Esophagus squamous epithelium (tissue), 5 donors: ENCODE data around the gene BCL10. TPM values are rescaled to one million over a fixed set of nuclear protein-coding genes. Genes with fewer than 3 reads are reported as not detected.

Experiments used
- DNase-seq: peaks from one replicate; lab custom pipeline; 2025; lab: John Stamatoyannopoulos, UW
- H3K27ac ChIP-seq, 4 donors: fragments of 200-600 bp; sonication (generic); one replicate each; pipeline ENCODE4 v1.5.1; 2016 to 2019; ENCODE audit warnings: mild to moderate bottlenecking in 1 of 4
- H3K27me3 ChIP-seq, 4 donors: fragments of 200-600 bp; sonication (generic); 1 replicate in 3 of 4; 2 replicates in 1 of 4; pipeline versions ENCODE4 v1.5.1 to v1.6.0; 2017 to 2021; ENCODE audit warnings: antibody characterized with exemption in 1 of 4
- H3K36me3 ChIP-seq, 3 donors: fragments of 200-600 bp; sonication (generic); one replicate each; pipeline ENCODE4 v1.5.1; 2016 to 2019
- H3K4me1 ChIP-seq, 3 donors: fragments of 200-600 bp; sonication (generic); one replicate each; pipeline ENCODE4 v1.5.1; 2017 to 2019
- H3K4me3 ChIP-seq, 4 donors: fragments of 200-600 bp; sonication (generic); 1 replicate in 3 of 4; 2 replicates in 1 of 4; pipeline ENCODE4 v1.5.1; 2016 to 2019; ENCODE audit warnings: mild to moderate bottlenecking in 2 of 4, moderate library complexity in 1 of 4
- H3K9me3 ChIP-seq, 3 donors: fragments of 200-600 bp; sonication (generic); one replicate each; pipeline ENCODE4 v1.5.1; 2016 to 2019
- POLR2A ChIP-seq, 4 donors: fragments of 450-650 bp; IDR thresholded peaks; one replicate each; pipeline ENCODE4 v1.6.1; 2017; ENCODE audit warnings: antibody characterized with exemption in 4 of 4, mild to moderate bottlenecking in 4 of 4, moderate library complexity in 3 of 4
- WGBS, 2 donors: methylation state at CpG; one replicate each; pipeline ENCODE4 v1.1.5; 2018; 5-methylcytosine and 5-hydroxymethylcytosine counted together
- intact Hi-C: fragments of 100-400 bp; cut with DNase I; formaldehyde crosslinking; loops from one replicate; pipeline ENCODE4 v1.15.0; 2022
- total RNA-seq, 4 donors: library from RNA; depleted of rRNA; stranded (reverse); fragments of >200 nt; gene quantifications; one replicate each; pipeline ENCODE4 v1.1.0, GENCODE V29; 2016
- TF ChIP-seq, protein P1 (sequence below), 6 experiments: fragments of 450-650 bp in 4 of 6; fragments of 200-600 bp in 2 of 6; sonication (generic) in 2 of 6; IDR thresholded peaks; one replicate each; pipeline ENCODE4 v1.5.1; 2016 to 2019; ENCODE audit warnings: antibody characterized with exemption in 6 of 6, mild to moderate bottlenecking in 4 of 6, moderate library complexity in 4 of 6
- donor health status: DM: yes; HTN: yes; CAD: no.

BCL10 gene
- total RNA-seq, 4 donors from 2014 or later = 24.4 to 42.3 (median 27.0) TPM

DNA sequence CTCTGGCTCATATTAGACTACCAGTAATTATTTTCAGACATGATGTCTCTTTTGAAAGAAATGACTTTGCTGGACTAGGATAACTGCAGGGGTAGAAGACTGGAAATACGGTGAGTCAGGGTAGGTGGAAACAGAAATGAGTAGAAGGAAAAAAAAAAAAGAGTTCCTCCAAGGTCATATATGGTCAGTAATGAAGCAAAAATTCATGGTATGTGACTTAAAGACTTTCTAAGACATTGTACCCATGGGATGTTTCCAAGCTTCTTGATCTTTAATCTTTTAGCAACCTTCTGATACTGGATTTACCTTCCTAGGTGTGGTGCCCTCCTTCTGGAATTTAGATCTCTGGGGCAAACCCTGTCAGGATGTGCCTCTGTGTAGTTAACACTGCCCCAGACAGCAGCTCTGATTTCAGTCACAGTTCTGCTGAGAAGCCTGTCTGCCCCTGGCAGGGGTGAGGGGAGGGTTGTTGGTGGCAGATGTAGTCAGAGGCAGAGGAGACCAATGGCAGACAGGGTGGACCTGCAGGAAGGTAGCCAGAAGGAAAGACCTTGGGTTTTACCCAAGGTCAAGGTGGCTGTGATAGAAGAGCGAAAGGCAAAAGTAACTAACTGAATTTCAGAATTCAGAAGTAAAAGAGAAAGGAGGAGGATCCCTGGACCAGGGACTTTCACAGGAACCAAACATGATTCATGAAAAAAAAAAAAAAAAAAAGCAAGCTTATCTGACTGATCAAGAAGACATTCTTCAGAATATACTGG is 44.1 kb upstream of the BCL10 start:
- peak overlapping the region in 3 of 4 donors; percentile 4 to 37 (median 26) for H3K27ac ChIP-seq
- TF ChIP-seq, protein P1, sequence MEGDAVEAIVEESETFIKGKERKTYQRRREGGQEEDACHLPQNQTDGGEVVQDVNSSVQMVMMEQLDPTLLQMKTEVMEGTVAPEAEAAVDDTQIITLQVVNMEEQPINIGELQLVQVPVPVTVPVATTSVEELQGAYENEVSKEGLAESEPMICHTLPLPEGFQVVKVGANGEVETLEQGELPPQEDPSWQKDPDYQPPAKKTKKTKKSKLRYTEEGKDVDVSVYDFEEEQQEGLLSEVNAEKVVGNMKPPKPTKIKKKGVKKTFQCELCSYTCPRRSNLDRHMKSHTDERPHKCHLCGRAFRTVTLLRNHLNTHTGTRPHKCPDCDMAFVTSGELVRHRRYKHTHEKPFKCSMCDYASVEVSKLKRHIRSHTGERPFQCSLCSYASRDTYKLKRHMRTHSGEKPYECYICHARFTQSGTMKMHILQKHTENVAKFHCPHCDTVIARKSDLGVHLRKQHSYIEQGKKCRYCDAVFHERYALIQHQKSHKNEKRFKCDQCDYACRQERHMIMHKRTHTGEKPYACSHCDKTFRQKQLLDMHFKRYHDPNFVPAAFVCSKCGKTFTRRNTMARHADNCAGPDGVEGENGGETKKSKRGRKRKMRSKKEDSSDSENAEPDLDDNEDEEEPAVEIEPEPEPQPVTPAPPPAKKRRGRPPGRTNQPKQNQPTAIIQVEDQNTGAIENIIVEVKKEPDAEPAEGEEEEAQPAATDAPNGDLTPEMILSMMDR (IDR thresholded peaks at IDR 0.05) = no peak
- no peak for TF ChIP-seq POLR2A (IDR thresholded peaks at IDR 0.05)
- H3K4me1 ChIP-seq = peaks cover 0 to 24% (median 9%) of the 10 kb centered on the region in 3 donors
- no peak overlapping the region for H3K4me3 ChIP-seq
- H3K36me3 ChIP-seq = no peaks in the 10 kb centered on the region
- intact Hi-C loops = no loop called here
- H3K9me3 ChIP-seq = no peaks in the 10 kb centered on the region
- H3K27me3 ChIP-seq = no peaks in the 10 kb centered on the region
- 41 to 52% methylated on average over 2 of the region's 2 CpGs for WGBS, 2 donors
- DNase-seq = no peak

DNA sequence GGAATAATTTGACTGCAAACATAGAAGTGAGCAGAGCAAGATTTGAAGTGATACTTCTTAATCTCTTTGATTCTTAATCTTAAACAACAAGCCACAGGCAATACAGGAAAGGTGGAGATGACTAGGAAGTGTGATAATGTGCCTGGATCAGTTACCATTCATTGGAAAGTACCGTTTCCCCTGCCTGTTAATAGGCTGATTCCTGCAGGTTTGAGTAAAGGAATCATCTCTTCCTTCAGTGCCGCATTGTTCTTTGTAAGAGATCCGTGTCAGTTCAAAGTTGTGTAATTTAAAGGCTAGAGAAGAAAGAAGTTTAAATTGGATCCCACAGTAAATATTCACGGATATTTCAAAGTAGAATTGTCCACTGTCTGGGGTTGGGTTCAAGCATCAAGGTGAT is 43.5 kb upstream of the BCL10 start:
- intact Hi-C loops = no loop called here

GRCh38 chr1:85319491-85319890 is 43.1 kb upstream of the BCL10 start:
- Histone ChIP-seq H3K9me3 (no peaks in the 10 kb centered on the region), H3K27ac (no peak overlapping the region), H3K4me3 (no peak overlapping the region), H3K27me3 (no peaks in the 10 kb centered on the region), H3K36me3 (no peaks in the 10 kb centered on the region), H3K4me1 (peaks cover 0 to 29% (median 9%) of the 10 kb centered on the region in 3 donors)
- intact Hi-C loops = no loop called here
- TF ChIP-seq POLR2A (IDR thresholded peaks at IDR 0.05) = no peak
- TF ChIP-seq, protein P1 (IDR thresholded peaks at IDR 0.05) = no peak
- WGBS, 2 donors = 20 to 32% methylated on average over 3 of the region's 3 CpGs
- no peak for DNase-seq

More for the DNA sequence above, 43.5 kb upstream of the BCL10 start:
- Histone ChIP-seq H3K36me3 (no peaks in the 10 kb centered on the region), H3K27me3 (no peaks in the 10 kb centered on the region), H3K27ac (peak overlapping the region in 2 of 4 donors; percentile 18 to 26), H3K9me3 (no peaks in the 10 kb centered on the region), H3K4me1 (peaks cover 0 to 25% (median 9%) of the 10 kb centered on the region in 3 donors), H3K4me3 (no peak overlapping the region)
- TF ChIP-seq, protein P1 (IDR thresholded peaks at IDR 0.05) = no peak
- TF ChIP-seq POLR2A (IDR thresholded peaks at IDR 0.05) = no peak
- DNase-seq = no peak
- WGBS, 2 donors = 30 to 34% methylated on average over 4 of the region's 4 CpGs

DNA sequence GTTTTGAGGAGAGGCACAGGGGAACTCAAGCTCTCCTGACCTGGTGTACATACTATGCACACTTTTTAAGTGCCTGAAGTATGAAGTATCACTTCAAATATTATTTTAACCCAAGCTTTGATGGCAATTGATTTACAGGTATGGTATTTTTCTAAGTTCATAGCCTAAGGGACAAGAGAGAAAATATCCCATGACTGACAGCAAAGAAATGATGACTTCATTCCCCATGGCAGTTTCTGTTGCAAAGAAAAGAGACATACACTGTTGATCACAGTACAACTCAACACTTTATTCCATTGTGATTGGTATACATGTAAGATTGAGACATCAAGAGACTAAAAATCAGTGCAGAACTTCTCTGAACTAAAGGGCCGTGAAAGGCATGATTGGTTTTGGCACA is 41.8 kb upstream of the BCL10 start:
- DNase-seq = no peak
- whole genome bisulfite sequencing, 2 donors = 82 to 95% methylated on average over 1 of the region's 1 CpG
- Histone ChIP-seq H3K27ac (no peak overlapping the region), H3K4me1 (peaks cover 0 to 36% (median 12%) of the 10 kb centered on the region in 3 donors), H3K27me3 (no peaks in the 10 kb centered on the region), H3K4me3 (no peak overlapping the region), H3K36me3 (no peaks in the 10 kb centered on the region), H3K9me3 (no peaks in the 10 kb centered on the region)
- intact Hi-C loops = no loop called here
- TF ChIP-seq, protein P1 (IDR thresholded peaks at IDR 0.05) = no peak
- TF ChIP-seq POLR2A (IDR thresholded peaks at IDR 0.05) = no peak

DNA sequence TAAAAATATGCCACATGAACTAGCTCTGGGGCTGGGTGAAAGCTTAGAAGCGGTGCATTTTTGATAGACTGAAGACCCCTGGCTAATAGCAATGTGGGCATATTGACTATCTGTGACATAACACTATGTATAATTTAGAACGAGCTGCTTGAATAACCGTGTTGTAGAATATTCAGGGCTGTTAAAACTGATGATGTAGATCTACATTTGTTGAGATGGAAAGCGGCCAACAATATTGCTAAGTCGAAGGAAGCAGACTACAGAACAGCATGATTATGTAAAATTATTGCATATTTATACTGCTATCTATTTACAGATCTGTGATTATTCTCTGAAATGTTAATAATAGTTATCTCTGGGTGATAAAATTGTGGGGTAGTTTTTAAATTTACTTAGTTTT is 41.1 kb upstream of the BCL10 start:
- TF ChIP-seq, protein P1 (IDR thresholded peaks at IDR 0.05) = no peak
- TF ChIP-seq POLR2A (IDR thresholded peaks at IDR 0.05) = no peak
- Histone ChIP-seq H3K4me1 (peaks cover 0 to 36% (median 12%) of the 10 kb centered on the region in 3 donors), H3K4me3 (no peak overlapping the region), H3K27me3 (no peaks in the 10 kb centered on the region), H3K27ac (no peak overlapping the region), H3K36me3 (no peaks in the 10 kb centered on the region), H3K9me3 (no peaks in the 10 kb centered on the region)
- intact Hi-C loops = no loop called here
- no peak for DNase-seq
- 84 to 86% methylated on average over 5 of the region's 5 CpGs for WGBS, 2 donors
